Breast epithelium (tissue), 4 donors: ENCODE measurements around the gene FABP3. TPM values are rescaled to one million over a fixed set of nuclear protein-coding genes. Genes with fewer than 3 reads are reported as not detected.

Experiments
- DNase-seq, 2 donors: peaks; one replicate each; pipeline ENCODE4 v3.0.0-alpha.2; 2019; ENCODE audit warnings: low spot score in 2 of 2
- H3K27ac ChIP-seq, 2 donors: fragments of 200-600 bp; sonication (generic) in 1 of 2; one replicate each; pipeline ENCODE4 v1.5.1; 2016 to 2019; ENCODE audit warnings: mild to moderate bottlenecking in 1 of 2
- H3K27me3 ChIP-seq, 2 donors: fragments of 200-600 bp; sonication (generic) in 1 of 2; one replicate each; pipeline versions ENCODE4 v1.5.1 to v1.6.0; 2017 to 2019; ENCODE audit warnings: control low read depth in 1 of 2, mild to moderate bottlenecking in 1 of 2
- H3K36me3 ChIP-seq: fragments of 200-600 bp; one replicate; pipeline ENCODE4 v1.5.1; 2019
- H3K4me1 ChIP-seq, 2 donors: fragments of 200-600 bp; sonication (generic); one replicate each; pipeline ENCODE4 v1.5.1; 2016 to 2019; ENCODE audit warnings: control low read depth in 1 of 2
- H3K4me3 ChIP-seq, 3 donors: fragments of 200-600 bp; sonication (generic); 1 replicate in 2 of 3; 2 replicates in 1 of 3; pipeline ENCODE4 v1.5.1; 2016 to 2019; ENCODE audit warnings: mild to moderate bottlenecking in 3 of 3, moderate library complexity in 2 of 3
- H3K9me3 ChIP-seq, 2 donors: fragments of 200-600 bp; sonication (generic) in 1 of 2; one replicate each; pipeline ENCODE4 v1.5.1; 2016 to 2019; ENCODE audit warnings: control low read depth in 1 of 2
- POLR2A ChIP-seq: fragments of 450-650 bp; IDR thresholded peaks from one replicate; pipeline ENCODE4 v1.6.1; 2016; ENCODE audit warnings: antibody characterized with exemption, mild to moderate bottlenecking, moderate library complexity
- POLR2AphosphoS5 ChIP-seq, 3 donors: sonication (generic); formaldehyde crosslinking; IDR thresholded peaks; one replicate each; pipeline ENCODE4 v1.6.1; 2017; ENCODE audit warnings: antibody characterized with exemption in 3 of 3
- intact Hi-C: fragments of 100-400 bp; cut with DNase I; formaldehyde crosslinking; loops from one replicate; pipeline ENCODE4 v1.15.1; 2023; ENCODE audit warnings: low total_unique reads
- total RNA-seq, 3 donors: library from RNA; depleted of rRNA; stranded (reverse); fragments of >200 nt; gene quantifications; one replicate each; pipeline ENCODE4 v1.1.0, GENCODE V29; 2016
- TF ChIP-seq, protein P1 (sequence below), 3 donors: fragments of 450-650 bp; IDR thresholded peaks; one replicate each; pipeline ENCODE4 v1.5.1; 2016 to 2017; ENCODE audit warnings: antibody characterized with exemption in 3 of 3, mild to moderate bottlenecking in 3 of 3, moderate library complexity in 3 of 3

FABP3 gene
- 10 to 100 TPM in 2 of 3 donors, 1 to 10 TPM in 1; 7.9 to 15.5 (median 15.0) TPM for total RNA-seq

DNA sequence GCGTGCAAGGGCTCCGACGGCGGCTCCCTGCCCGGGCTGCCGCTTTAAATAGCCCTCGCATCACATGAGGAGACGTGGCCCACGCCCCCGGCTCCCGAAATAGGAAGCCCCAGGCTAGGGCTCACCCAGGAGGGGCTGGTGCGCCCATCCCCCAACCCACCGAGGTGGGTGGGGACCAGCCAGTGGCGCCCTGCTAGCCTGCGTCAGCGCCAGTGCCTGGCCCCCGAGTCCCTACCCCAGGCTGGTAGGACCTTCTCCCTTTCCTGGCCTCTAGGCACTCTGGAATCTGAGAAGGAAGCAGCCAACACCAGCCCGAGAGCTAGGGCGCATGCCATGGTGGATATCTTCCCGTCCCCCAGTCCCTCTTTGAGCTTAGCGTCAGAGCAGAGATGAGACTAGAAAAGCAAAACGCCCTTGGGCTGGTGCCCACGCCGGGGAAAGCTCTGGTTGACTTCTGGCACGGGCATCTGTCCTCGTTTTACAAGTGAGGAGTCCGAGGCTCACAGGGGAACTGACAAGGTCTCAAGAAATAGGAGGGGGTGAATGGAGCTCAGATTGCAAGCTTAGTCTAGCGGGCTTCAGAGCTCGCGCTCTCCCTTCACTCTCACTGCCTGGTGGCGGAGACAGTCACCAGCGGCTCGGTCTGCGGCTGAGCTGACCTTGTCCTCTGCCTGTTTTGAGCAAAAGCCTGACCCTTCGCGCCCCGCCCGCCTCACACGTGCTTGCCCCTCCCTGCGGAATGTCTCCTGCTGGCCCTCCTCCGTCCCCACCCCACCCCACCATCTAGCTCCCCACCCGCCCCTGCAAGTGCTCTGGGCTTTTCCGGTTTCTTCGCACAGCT lies at the start of gene FABP3:
Gene FABP3 (minus strand): TSS at position 21 of the 841 bp plus-strand sequence. CDS start 62 bp downstream, outside the sequence.
- Histone ChIP-seq H3K27ac (peak within 1 kb of the TSS; percentile 83 to 88), H3K9me3 (no peaks in the 10 kb centered on the region), H3K36me3 (no peaks in the 10 kb centered on the region), H3K27me3 (no peaks in the 10 kb centered on the region), H3K4me1 (peaks cover 0 to 5% of the 10 kb centered on the region in 2 donors), H3K4me3 (peak within 1 kb of the TSS; percentile 46 to 71 (median 48))
- intact Hi-C loops, result no loop called here
- TF ChIP-seq, protein P1, sequence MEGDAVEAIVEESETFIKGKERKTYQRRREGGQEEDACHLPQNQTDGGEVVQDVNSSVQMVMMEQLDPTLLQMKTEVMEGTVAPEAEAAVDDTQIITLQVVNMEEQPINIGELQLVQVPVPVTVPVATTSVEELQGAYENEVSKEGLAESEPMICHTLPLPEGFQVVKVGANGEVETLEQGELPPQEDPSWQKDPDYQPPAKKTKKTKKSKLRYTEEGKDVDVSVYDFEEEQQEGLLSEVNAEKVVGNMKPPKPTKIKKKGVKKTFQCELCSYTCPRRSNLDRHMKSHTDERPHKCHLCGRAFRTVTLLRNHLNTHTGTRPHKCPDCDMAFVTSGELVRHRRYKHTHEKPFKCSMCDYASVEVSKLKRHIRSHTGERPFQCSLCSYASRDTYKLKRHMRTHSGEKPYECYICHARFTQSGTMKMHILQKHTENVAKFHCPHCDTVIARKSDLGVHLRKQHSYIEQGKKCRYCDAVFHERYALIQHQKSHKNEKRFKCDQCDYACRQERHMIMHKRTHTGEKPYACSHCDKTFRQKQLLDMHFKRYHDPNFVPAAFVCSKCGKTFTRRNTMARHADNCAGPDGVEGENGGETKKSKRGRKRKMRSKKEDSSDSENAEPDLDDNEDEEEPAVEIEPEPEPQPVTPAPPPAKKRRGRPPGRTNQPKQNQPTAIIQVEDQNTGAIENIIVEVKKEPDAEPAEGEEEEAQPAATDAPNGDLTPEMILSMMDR (IDR thresholded peaks at IDR 0.05), result no peak
- TF ChIP-seq POLR2AphosphoS5 (IDR thresholded peaks at IDR 0.05) (no peak), POLR2A (no peak)
- DNase-seq, result peak; percentile 52 to 64

DNA sequence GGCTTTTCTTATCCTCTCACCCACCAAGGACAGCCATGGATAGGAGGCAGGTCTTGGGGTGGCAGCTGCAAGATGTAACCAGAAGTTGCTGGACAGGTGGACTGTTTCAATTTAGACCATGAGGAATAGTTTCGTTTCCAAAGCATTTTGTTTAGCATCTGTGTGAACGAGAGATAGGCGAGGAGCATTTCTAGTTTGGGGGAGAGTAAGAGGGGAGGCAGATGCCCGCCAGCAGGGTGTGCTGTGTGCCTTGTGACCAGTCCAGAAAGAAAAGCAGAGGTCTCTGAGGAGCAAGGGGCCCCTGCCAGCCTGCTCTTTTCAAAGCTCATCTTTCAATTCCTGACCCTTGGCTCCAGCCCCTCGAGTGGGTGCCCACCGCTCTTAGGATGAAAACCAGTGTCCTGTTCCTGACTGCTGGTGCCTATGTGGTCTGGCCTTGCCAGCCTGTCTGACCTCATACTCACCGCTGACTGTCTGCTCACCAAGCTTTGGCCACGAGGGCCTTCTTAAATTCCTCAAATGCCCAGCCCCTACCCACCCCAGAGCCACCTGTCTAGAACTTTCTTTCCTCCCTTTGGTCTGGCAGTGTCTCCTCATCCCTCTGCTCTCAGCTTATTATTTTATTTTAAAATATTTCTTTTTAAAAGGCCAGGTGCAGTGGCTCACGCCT lies 48.6 kb upstream of the FABP3 start:
- intact Hi-C loops, result no loop called here
- peaks cover 0 to 3% of the 10 kb centered on the region in 2 donors for H3K4me1 ChIP-seq
- H3K4me3 ChIP-seq, result no peak overlapping the region
- DNase-seq, result no peak
- TF ChIP-seq, protein P1 (IDR thresholded peaks at IDR 0.05), result no peak
- TF ChIP-seq POLR2A (no peak), POLR2AphosphoS5 (IDR thresholded peaks at IDR 0.05) (no peak)
- no peaks in the 10 kb centered on the region for H3K27me3 ChIP-seq
- H3K36me3 ChIP-seq, result no peaks in the 10 kb centered on the region
- no peaks in the 10 kb centered on the region for H3K9me3 ChIP-seq
- H3K27ac ChIP-seq, result peak overlapping the region in 1 of 2 donors; percentile 82

GRCh38 chr1:31420716-31421115 lies 47.8 kb upstream of the FABP3 start:
- Histone ChIP-seq H3K36me3 (no peaks in the 10 kb centered on the region), H3K27ac (no peak overlapping the region), H3K4me1 (peaks cover 0 to 11% of the 10 kb centered on the region in 2 donors), H3K9me3 (no peaks in the 10 kb centered on the region), H3K4me3 (no peak overlapping the region), H3K27me3 (no peaks in the 10 kb centered on the region)
- DNase-seq, result no peak
- intact Hi-C loops, result no loop called here
- TF ChIP-seq POLR2AphosphoS5 (IDR thresholded peaks at IDR 0.05), result no peak
- TF ChIP-seq, protein P1 (IDR thresholded peaks at IDR 0.05), result no peak
- no peak for TF ChIP-seq POLR2A

DNA sequence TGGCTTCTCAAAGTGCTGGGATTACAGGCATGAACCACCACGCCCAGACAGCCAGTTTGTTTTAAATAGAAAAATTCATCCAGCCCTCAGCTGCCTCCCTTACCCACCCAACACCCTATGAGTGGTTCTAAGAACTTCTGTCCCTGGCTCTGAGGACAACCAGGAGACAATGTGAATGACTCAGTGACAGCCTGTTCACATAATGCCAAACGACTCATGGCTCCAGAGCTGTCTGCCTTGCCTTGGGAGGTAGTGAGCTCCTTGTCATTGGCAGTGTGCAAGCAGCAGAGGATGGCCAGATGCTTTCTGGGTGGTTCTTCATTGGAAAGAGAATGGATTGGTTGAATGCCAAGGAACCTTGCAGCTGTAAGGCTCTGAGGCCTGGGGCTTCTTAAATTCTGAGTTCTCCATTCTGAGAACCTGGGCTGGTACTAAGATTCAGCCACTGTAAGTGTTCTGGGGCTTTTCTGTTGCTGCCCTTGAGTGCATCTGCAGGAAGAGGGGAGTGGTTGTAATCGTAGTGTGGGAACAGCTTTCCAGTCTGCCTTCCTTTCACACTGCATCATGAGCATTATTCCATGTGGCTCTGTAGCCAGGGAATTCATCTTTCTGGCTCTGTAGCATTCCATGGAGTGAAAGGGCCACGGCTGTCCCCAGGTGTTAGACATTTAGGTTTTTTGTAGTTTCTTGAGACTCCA lies 45.9 kb upstream of the FABP3 start:
- H3K4me3 ChIP-seq, result no peak overlapping the region
- H3K4me1 ChIP-seq, result peaks cover 0 to 13% of the 10 kb centered on the region in 2 donors
- intact Hi-C loops, result no loop called here
- no peak for DNase-seq
- H3K9me3 ChIP-seq, result no peaks in the 10 kb centered on the region
- H3K27me3 ChIP-seq, result no peaks in the 10 kb centered on the region
- no peak overlapping the region for H3K27ac ChIP-seq
- no peaks in the 10 kb centered on the region for H3K36me3 ChIP-seq
- TF ChIP-seq, protein P1 (IDR thresholded peaks at IDR 0.05), result no peak
- TF ChIP-seq POLR2A (no peak), POLR2AphosphoS5 (IDR thresholded peaks at IDR 0.05) (no peak)
